ENCODE results near the gene VAV1.
"Not testable (repeated sequence)": the region's sequence is repeated elsewhere in the genome, so short reads cannot be mapped to it uniquely, and the experiment has no call there.

DNA sequence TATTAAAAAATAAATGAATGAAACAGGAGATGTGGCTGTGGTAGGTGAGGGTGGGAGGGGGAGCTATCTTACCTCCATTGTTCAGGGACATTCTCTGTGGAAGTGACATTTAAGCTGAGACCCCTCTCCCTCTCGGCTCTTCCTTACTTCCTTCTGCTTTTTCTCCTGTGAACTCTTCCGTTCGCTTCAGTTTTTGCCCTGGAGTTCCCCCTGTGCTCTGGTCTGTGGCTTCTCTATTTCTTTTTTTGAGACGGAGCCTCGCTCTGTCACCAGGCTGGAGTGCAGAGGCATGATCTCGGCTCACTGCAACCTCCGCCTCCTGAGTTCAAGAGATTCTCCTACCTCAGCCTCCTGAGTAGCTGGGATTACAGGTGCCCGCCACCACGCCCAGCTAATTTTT lies 58.6 kb downstream of the VAV1 start:
- TF ChIP-seq, protein P1, sequence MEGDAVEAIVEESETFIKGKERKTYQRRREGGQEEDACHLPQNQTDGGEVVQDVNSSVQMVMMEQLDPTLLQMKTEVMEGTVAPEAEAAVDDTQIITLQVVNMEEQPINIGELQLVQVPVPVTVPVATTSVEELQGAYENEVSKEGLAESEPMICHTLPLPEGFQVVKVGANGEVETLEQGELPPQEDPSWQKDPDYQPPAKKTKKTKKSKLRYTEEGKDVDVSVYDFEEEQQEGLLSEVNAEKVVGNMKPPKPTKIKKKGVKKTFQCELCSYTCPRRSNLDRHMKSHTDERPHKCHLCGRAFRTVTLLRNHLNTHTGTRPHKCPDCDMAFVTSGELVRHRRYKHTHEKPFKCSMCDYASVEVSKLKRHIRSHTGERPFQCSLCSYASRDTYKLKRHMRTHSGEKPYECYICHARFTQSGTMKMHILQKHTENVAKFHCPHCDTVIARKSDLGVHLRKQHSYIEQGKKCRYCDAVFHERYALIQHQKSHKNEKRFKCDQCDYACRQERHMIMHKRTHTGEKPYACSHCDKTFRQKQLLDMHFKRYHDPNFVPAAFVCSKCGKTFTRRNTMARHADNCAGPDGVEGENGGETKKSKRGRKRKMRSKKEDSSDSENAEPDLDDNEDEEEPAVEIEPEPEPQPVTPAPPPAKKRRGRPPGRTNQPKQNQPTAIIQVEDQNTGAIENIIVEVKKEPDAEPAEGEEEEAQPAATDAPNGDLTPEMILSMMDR (IDR thresholded peaks at IDR 0.05): not testable (repeated sequence)
- TF ChIP-seq, protein P2, sequence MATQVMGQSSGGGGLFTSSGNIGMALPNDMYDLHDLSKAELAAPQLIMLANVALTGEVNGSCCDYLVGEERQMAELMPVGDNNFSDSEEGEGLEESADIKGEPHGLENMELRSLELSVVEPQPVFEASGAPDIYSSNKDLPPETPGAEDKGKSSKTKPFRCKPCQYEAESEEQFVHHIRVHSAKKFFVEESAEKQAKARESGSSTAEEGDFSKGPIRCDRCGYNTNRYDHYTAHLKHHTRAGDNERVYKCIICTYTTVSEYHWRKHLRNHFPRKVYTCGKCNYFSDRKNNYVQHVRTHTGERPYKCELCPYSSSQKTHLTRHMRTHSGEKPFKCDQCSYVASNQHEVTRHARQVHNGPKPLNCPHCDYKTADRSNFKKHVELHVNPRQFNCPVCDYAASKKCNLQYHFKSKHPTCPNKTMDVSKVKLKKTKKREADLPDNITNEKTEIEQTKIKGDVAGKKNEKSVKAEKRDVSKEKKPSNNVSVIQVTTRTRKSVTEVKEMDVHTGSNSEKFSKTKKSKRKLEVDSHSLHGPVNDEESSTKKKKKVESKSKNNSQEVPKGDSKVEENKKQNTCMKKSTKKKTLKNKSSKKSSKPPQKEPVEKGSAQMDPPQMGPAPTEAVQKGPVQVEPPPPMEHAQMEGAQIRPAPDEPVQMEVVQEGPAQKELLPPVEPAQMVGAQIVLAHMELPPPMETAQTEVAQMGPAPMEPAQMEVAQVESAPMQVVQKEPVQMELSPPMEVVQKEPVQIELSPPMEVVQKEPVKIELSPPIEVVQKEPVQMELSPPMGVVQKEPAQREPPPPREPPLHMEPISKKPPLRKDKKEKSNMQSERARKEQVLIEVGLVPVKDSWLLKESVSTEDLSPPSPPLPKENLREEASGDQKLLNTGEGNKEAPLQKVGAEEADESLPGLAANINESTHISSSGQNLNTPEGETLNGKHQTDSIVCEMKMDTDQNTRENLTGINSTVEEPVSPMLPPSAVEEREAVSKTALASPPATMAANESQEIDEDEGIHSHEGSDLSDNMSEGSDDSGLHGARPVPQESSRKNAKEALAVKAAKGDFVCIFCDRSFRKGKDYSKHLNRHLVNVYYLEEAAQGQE (IDR thresholded peaks at IDR 0.05; ENCODE audit: insufficient read depth in 1 of 2, low read depth in 2 of 2, low read length in 1 of 2): not testable (repeated sequence)
- not testable (repeated sequence) for TF ChIP-seq POLR2AphosphoS5 (IDR thresholded peaks at IDR 0.05; ENCODE audit: low read depth, low read length)
